CMK (cell line): Measurements from ENCODE around the gene CYP26B1.

Experiments
- DNase-seq: peaks from one replicate; pipeline ENCODE4 v3.0.0-alpha.2; 2010; ENCODE audit warnings: low read depth

CYP26B1 gene

DNA sequence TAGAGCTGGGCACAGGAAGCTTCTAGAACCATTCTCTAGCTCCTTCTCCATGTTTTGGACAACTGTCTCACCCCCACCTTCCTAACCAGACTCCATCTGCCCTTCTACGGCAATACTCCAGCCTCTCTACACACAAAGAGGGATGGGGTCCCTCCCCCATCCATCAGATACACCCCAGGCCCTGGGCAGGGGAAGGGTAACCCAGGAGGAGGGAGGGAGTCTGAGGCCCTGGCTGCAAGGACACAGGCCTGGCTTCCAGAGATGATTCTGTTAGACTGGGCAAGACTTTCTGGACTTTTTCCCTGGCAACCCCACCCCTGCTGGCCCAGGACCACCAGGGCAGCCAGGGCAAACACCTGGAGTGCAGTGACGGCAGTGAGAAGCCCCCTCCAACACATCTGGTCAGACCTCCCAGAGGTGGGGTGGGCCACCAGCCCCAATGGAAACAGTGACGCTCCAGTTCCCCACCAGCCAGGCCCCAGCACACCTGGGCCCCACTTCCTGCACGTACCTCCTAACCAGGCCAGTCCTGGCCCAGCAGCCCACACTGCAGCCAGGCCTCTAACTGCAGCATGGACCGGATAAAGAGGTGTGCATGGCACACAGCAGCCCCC is 6.5 kb downstream of the CYP26B1 start:
- no peak for DNase-seq

DNA sequence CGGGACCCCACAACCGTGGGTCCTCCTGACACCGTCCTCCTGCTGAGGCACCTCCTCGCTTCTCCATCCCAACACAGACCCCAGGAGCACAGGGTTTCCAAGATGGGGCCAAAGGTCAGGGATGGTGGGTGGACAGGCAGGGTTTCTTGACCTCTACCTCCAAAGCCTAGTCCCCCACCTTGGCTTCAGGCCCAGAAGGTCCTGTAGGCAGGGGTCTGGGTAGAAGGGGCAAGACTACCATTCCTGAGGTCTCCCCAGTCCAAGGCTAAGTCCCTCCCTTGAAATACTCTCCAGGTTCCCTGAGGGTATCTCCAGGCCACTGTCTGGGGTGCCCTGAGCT is 7.1 kb downstream of the CYP26B1 start:
- DNase-seq: no peak

DNA sequence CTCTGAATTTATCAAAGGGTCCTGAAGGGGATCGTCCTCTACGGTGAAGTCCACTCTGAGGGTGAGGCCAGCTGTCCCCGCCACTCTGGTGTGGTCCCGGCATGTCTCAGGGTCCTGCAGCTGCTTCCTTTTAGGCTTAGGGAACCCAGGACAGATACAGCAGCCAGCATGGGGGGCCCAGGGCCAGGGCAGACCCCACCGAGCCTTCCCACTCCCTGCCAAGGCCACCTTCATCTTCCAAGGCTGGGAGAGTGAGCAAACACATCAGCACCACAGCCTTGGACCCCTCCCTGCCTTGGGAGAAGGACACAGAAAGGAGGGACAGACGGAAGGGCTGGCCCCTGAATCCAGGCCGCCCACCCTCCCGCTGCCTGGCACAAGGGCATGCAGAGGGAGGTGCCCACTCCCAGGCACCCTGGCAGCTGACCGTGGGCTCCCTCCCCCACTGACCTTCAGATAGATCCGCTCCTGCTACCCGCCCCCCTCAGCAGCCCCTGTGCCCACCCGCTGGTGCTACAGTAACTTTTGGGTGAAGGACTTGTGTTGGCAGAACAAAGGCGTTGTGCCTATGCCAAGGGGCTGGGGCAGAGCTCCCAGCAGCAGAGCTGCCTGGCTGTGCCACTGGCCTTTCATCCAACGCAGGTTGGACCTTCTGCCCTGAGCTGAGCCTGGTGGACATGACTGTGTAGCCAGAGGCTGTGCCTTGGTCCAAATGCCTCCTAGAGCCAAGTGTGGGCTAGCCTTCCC is 7.6 kb downstream of the CYP26B1 start:
- DNase-seq: no peak

DNA sequence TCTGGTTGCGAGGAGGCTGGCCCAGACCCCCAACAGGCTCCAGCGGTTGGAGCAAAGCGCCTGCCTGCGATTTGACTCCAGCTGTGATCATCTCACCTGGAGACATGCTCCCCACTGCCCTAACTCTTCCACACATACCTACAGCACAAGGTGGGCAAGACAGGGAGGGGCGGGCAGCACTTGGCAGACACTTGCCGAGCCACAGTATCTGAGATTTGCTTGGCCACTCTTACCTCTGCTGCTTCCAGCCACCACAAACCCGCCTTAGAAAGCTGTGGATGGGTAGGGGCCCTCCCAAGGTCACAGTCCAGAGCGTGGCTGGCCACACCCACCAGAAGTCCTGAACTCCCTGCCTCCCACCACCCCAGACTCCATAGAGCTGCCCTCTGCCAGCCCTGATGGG is 8.2 kb downstream of the CYP26B1 start:
- no peak for DNase-seq

DNA sequence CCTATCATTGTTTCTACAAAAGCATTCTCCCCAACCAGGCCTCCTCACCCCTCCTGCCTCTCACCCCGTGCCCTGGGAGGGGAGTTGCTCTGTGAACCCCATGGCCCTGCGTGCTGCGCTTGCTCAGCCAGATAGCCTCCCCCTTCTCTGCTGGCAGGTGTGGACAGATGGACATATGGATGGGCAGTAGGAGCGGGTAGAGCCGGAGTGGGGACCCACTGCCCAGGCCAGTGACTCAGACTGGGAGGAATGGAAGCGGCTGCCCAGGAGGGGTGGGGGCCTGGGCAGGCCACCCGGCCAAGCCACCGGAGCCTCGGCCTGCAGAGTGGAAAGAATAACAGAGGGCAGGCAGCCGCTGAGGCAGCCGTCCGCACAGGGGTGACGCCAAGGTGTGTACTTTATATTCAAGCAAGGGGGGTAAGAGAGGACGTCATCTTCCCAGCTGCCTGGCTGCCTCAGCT is 8.7 kb downstream of the CYP26B1 start:
- no peak for DNase-seq

DNA sequence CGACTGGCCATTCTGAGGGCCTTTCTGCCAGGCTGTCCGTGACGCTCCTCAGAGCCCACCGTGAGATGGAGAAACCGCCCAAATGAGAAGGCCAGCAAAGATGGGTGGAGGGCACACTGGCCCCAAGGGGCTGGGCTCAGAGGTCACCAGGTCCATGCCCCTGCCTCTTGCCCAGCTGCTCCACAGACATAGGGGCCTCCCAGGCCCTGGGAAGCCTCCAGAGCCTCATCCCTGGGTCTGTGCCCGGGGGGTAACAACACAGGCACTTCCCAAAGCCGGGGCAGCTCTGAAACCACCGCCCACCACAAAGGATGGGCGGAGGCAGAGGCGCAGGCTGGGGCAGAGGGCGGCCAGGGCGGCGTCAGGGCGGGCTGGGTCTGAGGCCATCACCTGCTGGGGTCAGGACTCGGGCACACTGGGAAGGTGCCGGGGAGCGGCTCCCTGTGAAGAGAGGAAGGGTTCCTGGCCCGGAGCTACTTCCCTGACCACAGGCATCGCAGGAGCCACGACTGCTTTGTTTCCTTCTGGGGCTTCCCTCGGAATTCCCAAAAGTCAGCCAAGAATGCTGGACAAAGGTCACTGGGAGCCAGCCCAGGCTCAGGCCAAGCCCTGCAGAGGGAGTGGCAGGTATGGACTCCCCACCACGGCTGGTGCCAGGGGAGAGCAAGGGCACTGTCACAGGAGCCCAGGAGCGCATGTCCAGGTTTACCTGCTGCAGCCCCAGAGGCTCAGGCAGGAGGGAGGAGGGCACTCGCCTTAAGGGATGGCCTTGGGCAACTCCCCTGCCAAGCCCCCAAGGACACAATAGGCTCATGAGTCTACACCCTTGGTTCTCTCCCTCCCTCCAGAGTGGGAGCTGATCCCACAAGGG is 9.4 kb downstream of the CYP26B1 start:
- DNase-seq: no peak

DNA sequence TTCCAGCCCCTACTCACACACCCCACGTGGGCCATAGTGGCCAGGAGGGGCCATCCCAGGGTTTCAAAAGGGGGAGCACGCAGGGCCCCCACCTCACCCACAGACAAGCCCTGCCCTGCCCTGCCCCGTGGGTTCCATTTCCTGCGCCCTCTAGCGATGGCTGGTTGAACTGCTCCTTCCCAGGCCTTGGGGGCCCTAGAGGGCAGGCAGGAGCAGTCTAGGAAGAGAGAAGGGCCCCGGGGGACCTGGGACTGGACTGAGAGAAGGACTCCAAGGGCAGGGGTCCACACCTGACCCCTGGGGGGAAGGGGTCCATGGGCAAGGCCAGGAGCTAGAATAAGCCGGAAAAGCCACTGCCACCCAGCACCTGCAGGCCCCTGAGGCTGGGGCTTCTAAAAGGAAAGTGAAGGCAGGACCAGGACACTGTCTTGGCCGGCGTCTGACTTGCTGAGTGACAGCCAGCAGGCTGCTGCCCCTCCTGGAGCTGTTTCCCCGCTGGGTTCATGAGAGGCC is 10.1 kb downstream of the CYP26B1 start:
- DNase-seq: no peak

DNA sequence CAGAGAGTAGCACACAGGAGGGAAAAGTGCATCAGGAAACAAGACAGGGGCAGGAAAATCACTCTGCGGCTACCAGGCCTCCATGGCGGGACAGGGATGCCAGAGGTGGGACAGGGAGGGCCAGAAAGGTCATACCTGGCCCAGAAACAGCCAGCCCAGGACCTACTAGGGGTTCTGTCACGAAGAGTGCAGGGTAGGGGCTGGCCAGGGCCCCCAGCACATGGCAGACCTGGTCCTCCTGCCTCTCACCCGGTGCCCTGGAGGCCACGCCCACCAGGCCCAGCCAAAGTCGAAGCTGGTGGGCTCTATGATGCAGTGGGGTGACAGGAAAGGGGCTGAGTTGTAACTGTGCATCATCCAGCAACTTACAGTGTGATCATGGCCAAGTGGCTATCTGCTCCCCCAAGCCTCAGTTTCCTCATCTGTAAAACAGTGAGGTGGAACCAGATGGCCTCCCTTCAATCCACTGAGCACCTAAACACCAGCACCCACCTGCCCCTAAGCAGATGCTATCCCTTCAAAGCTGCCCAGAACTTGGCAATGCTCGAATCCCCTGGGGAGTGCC is 10.6 kb downstream of the CYP26B1 start:
- no peak for DNase-seq

DNA sequence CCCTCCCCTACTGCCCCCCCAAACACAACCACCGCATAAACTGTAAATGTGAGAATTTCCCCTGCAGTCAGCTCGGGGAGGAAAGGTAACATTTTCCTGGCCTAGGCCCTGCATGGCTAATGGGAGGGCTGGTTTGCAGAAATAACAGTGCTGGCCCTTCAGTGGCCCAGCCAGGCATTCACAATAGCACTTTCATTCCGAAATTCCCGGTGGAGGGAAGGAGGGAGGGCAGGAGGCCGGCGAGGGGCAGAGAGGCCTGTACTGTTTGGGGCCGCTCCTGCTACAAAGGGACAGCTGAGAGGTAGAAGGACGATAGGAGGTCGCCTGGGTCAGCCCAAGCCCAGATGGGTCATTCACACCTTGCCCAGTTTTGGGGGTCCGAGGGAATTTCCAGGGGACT is 11.3 kb downstream of the CYP26B1 start:
- DNase-seq: no peak

DNA sequence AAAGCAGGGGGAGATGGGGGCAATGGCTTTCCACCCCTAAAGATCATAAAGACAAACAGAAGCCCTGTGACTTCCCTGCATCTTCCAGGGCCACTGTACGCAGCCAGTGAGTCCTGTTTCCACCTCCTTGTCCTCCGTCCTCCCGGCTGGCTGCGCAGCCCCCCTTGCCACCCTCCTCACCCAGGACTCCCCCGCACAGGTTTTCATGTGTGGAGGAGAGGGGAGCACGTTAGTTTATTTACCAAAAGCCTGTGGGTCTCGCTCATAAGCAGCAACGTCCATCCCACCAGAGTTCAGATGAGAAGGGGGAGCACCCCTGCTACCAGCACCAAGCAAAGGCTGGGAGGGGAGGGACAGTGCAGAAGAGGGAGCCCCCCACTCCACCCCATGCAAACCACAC is 11.7 kb downstream of the CYP26B1 start:
- DNase-seq: no peak

DNA sequence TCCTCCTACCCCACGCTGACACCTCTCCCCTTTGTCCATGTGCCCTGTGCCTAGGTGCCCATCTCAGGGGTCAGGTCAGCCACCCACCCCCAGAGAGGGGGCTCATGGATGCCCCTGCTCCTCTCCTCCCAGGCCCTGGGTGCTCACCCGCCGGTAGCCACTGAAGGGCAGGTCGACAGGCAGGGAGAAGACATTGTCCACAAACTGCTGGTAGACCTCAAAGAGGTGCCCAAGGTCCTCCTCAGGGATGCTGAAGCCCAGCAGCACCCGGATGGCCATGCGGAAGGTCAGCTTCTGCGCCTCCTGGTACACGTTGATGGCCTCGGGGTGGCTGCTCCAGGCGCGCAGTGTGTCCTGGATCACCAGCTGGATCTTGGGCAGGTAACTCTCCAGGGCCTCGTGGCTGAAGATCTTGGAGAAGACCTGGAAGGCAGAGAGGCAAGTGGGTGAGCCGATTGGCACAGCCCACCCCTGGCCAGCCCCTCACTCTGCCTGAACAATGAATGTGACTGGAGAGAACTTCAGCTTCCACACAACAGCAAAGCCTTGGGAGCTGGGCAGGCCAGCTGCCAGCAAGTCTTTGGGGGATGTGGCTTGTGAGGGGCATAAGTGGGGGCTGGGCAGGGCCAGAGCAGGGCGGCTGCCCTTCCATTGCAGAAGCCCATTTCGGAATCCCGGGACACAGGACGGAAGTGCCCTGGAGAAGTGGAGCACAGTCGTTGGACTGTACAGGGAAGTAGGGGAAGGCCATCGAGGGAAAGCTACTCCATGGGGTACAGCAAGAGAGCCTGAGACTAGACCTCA is 12.5 kb downstream of the CYP26B1 start:
- DNase-seq: no peak

DNA sequence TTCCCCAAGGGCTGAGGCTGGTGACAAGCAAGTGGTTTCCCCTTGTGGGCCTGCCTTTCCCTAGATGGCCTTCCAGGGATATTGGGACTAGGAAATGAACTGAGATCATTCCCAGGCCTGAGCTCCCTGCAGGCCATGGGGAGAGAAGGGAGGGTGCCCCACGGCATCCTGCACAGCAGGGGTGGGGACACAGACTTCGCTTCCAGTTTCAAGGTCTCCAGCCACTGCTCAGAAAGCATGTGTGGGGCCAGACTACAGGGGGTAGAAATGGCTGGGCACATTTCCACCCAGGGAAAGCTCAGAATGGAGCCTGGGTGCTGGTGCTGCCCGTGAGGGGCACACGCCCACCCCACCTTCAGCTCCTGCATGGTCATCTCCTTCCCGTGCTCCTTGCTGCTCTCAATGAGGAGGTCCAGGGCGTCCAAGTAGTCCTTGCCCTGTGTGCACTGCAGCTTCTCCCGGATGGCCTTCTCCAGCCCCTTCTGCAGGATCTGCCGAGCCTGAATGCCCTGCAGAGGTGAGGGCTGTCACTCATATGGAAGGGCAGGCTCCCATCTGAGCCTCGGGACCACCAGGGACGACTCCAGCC is 13.2 kb downstream of the CYP26B1 start:
- no peak for DNase-seq

DNA sequence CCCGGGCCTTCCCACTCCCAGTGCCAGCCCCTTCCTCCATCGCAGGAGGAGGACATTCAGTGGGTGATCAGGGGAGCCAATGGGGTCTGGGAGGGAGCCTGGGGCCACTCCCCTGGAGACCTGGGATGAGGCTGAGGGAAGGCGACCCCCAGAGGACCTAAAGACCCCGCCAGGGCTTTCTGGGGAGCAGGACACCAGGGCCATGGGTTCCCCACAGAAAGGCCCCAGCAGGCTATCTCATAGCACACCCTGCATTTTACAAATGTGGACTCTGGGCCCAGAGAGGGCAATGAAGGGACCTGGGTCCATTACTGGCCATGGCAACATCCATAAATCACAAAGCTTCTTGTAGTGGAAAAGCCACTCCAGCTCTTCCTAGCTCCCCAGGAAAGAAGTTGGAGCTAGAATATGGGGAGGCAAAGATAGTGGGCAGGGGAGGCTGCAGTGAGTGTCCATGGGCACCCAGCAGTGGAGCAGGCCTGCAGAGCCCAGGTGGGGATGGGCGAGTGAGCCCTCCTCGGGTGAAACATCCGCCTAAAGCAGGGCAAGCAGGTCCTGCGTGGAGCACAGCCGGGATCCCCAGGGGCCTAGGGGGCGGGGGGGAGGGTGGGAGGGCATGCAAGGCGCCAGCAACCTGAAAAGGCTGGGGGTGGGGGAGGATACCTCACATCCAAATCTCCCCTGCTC is 13.8 kb downstream of the CYP26B1 start:
- DNase-seq: no peak

DNA sequence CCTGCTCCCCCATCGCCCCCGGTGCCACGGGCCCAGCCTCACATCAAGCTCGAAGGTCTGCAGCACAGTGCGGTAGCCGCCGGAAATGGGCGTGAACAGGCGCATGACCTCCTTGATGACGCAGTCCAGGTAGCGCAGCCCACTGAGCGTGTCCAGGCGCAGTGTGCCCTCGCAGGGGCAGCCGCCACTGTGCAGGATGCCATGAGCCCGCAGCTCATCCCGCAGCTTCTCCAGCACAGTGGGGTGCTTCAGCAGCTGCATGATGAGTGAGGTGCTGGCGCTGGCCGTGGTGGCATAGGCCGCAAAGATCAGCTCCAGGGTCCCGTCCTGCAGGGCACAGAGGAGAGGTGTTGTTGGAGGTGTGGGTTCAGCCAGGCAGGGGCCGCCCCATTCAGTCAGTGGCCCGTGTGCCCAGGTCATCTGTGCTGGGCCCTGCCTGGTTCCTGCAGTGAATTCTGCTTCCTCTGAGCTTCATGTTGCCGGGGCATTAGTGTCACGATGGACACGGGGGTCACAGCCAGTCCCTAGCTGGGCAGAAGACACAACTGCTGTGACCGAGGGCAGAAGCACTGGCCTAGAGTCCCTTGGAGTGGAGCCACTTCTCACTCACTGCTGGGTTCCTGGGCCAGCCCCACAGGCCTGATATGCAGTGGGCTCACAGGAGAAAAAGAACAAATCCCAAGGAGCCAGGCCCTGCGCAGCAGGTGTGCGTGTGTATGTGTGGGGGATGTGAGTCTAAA is 14.5 kb downstream of the CYP26B1 start:
- no peak for DNase-seq

DNA sequence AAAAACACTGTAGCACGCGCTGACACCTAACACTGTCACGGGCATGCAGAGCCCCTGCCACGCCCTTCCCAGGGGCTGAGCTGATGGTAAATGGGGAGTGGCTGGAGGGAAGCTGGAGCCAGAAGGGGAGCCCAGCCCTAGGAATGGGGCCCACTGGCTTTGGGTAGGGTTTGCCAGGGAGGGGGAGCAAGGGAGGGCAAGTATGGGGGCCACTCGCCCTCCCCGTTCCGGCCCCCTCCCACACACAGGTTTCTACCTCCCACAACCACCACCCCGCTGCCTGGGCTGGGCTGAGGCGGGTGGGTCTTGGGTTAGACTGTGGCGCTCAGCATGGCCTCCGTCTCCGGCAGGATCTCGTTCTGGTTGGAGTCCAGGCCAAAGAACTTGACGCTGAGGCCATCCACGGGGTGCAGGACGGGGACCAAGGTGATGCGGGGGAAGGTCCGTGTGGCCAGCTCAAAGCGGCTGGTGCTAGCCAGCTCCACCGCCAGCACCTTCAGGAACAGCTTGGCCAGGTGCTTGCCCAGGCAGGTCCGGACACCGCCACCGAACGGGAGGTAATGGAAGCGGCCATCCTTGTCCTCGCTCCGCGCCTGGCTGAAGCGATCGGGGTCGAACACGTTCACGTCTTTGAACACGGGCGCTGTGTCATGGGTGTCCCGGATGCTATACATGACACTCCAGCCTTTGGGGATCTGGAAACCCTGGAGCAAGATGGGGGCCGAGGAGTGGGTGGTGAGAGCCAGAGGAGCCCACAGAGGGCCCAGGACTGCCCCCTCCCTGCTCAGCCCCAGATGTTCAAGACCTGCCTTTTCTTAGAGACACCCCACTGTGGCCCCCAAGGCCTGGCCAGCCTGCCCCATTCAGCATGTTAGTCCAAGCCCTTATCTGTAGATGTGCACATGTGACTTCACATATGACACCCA is 15.5 kb downstream of the CYP26B1 start:
- no peak for DNase-seq

DNA sequence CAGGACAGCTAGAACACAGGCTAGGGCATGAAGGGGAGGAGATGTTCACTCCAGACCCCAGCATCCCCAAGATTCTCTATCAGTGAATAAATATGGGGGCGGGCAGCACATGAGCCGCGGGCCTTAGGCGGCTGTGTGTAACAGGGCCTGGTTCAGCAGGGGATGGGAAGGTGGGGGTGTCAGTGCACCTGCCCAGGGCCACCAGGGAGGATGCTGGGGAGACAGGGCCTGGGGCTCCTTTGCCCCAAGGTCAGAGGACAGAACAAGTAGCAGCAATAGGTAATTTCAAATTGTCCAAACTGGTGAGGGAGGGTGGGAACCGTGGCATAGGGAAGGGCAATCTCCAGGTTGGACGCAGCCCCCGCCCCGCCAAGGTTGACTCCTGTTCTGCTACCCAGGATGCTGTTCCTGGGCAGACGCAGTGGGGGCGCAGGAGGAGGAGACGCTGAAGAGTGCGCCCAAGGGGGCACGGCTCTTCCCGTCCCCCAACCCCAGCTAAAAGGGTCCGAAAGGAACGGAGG is 16.2 kb downstream of the CYP26B1 start:
- no peak for DNase-seq

DNA sequence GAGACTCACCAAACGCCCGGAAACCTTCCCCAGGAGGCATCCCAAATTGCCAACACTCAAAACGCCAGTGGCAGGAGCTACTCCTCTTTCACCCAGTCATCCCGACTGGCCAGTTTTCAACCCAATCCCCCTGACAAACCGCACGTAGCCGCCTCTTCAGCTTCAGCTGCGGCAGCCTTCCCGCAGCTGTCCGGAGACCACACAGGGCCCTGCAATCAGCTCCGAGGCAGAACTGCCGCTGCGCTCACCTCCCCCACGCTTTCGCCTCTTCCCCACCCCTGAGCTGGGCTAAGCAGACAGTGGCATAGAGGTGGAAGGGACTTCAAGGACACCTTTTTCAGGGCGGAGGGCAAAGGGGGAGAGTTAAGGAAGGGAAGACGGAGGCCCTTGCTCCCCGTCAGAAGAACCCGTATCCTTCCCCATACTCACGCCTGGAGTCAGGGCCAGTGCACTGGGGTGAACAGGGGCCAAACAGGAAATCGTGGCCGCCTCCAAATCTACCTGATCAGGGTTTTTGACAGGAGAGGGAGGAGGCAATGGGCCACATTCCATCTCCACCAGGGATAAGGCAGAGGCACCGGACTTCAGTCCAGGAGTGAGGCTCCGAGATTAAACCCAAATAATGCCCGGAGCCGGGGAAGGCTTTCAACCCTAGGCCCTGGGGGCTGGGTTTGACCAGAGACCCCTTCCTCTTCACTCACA is 16.9 kb downstream of the CYP26B1 start:
- DNase-seq: no peak
